Activated CD4-positive, alpha-beta T cell treated with anti-CD3 and anti-CD28 coated beads, Interleukin-2, amount 50 U/mL, for 4 hours (primary cell): ENCODE measurements around the gene SOD2.
"Not testable (repeated sequence)": the region's sequence is repeated elsewhere in the genome, so short reads cannot be mapped to it uniquely, and the experiment has no call there.

Source experiments
- DNase-seq, 2 experiments: peaks; one replicate each; pipeline ENCODE4 v3.0.0-alpha.2; 2020

The SOD2 gene

GRCh38 chr6:159715605-159716004, 22.6 kb upstream of the SOD2 start:
- DNase-seq = no peak

DNA sequence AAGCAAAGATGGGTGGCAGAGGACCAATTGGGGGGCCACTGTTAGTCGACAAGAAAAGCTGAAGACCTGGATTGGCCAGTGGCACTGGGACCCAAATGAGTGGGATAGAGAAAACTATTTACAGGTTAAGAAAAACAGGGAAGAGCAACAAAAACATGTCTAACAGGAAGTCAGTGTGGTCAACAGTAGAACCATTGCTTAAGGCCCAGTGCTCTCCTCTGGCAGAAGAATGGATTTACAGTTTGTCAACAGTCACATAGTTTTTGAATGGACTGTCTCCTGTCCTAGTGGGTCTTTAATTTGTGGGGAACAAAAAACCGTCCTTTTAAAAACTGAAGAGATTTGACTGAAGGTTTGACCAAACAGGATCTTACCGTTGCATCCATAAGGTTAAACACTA, 22.1 kb upstream of the SOD2 start:
- no peak for DNase-seq

- DNase-seq = no peak
Measured at GRCh38 chr6:159714404-159714803, 21.4 kb upstream of the SOD2 start.

DNA sequence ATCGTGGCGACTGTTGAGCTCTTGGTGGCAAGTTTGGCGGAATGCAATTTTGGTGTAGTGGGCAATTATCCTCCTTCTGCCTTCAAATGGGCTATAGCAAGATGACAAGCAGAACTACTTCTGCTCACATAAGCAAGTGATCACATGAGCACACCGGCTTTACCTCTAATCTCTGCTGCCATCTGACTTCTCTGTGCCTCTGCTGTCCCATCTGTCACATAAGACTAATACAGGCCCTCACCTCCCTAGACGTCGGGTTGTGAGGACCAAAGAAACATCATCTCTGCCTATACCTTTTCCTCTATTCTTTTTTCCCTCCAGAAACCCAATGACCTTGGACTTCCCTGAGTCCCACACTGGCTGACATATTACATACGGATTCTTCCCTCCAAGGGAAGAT, 20.9 kb upstream of the SOD2 start:
- no peak for DNase-seq

DNA sequence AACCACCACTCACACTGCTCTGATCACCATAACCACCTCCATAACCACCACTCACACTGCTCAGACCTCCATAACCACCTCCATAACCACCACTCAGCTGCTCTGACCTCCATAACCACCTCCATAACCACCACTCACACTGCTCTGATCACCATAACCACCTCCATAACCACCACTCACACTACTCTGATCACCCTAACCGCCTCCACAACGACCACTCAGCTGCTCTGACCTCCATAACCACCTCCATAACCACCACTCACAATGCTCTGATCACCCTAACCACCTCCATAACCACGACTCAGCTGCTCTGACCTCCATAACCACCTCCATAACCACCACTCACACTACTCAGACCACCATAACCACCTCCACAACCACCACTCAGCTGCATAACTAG, 19.3 kb upstream of the SOD2 start:
- DNase-seq = not testable (repeated sequence)

DNA sequence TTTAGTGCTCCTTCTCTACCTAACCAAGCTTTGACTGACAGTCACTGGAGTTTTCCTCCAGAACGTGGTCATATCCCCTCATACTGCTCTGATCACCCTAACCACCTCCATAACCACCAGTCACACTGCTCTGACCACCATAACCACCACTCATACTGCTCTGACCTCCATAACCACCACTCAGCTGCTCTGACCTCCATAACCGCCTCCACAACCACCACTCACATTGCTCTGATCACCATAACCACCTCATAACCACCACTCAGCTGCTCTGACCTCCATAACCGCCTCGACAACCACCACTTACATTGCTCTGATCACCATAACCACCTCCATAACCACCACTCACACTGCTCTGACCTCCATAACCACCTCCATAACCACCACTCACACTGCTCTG, 17.6 kb upstream of the SOD2 start:
- not testable (repeated sequence) for DNase-seq

DNA sequence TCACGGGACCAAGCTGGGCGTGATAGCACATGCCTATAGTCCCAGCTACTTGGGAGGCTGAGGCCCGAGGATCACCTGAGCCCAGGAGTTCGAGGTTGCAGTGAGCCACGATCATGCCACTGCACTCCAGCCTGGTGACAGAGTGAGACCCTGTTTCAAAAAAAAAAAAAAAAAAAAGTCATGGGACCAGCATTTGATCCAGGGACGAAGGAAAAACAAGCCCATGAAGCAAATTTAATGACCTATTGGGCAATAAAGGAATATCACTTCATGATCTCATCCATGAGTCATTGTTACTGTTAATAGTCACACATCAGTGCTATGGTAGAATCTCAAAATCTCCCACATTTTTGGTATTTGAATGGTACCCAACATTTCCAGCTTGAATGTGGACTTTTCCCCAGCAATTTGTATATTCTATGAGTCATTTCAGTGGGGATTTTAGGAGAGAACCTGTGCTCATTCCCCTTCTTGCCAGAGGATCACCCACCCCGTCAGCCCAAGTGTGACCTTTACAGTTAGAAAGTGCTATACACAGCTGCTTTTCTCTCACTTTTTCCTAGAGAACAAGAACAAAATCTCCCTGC, 8.5 kb upstream of the SOD2 start:
- DNase-seq = no peak

GRCh38 chr6:159700970-159701369, 7.9 kb upstream of the SOD2 start:
- no peak for DNase-seq

GRCh38 chr6:159695984-159696383, 2.9 kb upstream of the SOD2 start:
- DNase-seq = no peak

DNA sequence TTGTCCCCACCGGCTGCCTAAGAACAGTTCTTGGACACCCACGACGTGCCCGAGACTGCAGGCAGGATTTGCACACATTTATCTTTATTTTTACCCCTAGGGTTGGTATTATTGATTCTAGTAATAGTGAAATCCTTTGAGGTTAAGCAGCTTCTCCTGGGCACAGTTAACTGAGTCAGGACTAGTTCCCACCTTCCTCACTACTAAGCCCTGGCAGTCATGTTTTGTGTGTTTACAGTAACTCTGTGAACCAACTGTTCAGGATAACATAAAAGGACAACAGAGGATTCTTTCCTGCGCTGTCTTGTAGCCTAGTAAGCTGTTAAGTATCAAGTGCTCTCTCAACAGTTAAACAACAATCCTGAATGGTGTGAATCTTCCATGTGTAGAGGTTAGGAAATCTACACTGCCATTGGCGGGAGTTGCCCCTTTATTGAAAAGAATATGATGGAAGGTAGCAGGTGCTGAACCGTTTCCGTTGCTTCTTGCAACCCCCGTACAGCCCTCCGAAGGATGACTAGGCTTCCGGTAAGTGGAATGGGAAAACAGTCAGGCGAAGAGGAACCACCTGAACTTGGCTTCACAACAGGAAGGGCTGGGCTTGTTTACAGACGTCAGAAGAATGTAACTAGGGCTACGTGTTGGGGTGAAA, 979 bp upstream of the SOD2 start:
- DNase-seq = peak in 1 of 2 experiments; percentile 9

DNA sequence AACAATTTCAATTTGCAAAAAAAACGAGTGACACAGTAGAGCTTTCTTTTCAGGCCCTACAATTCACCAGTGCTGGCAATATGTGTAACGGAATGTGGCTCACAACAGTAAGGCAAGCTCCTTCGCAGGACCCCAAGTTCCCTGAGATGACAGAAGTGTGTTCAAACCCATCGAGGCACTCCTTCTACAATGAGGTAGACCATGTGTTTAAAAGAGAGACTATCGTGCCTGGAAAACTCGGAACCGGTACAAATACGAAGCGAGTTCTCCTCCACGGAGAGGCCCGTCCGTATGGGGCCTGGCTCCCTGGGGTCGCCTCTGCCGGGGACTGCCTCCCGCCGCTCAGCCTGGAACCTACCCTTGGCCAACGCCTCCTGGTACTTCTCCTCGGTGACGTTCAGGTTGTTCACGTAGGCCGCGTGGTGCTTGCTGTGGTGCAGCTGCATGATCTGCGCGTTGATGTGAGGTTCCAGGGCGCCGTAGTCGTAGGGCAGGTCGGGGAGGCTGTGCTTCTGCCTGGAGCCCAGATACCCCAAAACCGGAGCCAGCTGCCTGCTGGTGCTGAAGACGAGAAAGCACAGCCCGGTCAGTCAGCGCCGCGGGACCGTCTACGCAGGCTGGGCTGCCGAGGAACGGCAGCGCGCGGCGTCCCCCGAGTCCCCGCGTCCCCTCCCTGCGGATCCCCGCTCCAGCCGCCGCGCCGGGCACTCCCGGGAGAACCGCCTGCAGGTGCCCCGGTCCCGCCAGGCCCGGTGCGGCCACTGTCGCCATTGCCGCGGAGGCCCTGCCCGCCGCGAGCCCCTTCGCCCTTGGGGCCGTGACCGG, 526 bp downstream of the SOD2 start:
- DNase-seq = peak; percentile 51 to 58

DNA sequence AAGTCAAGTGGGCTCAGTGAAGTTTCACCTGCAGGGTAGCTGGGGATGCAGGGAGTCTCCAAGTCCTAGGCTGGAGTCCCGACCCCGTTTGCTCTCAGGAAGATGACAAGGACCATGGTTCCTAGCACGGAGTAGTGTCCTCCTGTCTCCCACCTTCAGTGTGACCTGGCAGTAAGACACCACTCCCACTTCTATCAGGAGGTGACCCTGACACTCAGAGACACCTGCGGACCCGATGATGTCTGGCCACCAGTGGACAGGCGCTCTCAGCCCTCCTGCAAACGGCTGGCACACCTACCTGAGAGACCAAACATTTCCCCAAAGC, 1.1 kb downstream of the SOD2 start:
- DNase-seq = no peak

DNA sequence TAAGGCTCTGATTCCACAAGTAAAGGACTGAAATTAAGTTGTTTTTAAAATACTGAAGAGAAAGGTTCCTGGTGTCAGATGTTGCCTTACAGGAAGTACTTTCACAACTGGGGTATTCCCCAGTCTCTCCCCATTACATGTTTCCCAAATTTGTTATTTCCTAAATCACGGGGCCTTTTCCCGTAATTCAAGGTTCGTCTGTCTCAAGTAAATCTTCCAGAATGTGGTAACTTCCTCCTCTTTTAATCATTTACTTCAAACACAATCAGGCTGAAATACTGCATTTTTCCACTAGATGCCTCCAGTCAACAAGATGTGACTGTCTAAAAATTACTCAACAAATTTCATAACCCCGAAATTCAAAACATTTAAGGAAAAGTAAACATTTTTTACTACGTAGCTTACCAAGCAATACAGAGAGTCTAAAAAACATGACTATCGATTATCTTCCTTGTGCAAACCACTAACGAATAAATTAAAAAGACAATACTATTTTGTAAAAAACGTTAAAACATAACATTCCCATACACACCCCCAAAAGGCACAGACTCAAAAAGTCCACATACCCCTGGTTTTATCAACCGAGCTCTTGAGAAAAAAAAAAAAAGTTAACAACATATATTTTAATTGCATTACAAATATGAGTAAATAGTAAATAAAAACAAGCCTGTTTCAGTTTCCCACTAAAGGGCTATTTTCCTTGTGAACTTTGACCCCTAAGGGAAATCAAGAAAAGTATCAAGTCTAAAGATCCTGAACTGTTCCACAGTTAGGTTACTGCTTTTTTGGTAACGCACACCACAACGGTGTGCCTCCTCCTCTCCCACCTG, 1.7 kb downstream of the SOD2 start:
- no peak for DNase-seq

- not testable (repeated sequence) for DNase-seq
Measured at GRCh38 chr6:159690135-159690534, 2.9 kb downstream of the SOD2 start.

DNA sequence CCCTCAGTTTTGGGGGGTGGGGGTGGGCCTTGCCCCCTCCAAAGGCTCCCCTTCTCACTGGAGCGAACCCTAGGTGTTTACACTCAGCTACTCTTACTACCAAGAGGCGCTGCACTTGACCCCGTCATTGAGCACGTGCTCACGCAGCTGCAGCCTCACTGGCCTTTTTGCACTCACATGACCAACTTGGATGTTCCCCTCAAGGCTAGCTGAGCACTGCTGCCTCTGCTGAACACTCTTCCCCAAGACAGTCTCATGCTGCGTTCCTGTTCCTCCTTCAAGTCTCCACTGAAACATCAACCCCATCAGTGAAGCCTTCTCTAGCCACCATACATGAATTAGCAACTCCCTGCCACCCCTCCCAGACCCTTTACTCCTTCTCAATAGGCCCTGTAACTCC, 4.0 kb downstream of the SOD2 start:
- no peak for DNase-seq

GRCh38 chr6:159688266-159688905, 4.7 kb downstream of the SOD2 start:
- no peak for DNase-seq

DNA sequence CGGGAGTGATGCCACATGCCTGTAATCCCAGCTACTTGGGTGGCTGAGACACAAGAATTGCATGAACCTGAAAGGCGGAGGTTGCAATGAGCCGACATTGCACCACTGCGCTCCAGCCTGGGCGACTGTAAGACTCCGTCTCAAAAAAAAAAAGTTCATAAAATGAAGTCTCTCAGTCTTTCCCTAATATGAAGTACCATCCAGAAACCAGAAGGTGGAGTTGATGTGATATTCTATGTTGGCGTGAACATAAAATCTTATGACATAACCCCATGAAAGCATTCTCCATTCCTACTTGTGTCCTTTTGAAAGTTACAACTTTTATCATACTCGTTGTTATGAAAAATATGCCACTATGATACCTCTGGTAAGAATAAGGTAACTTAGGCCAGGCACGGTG, 5.7 kb downstream of the SOD2 start:
- DNase-seq = no peak

DNA sequence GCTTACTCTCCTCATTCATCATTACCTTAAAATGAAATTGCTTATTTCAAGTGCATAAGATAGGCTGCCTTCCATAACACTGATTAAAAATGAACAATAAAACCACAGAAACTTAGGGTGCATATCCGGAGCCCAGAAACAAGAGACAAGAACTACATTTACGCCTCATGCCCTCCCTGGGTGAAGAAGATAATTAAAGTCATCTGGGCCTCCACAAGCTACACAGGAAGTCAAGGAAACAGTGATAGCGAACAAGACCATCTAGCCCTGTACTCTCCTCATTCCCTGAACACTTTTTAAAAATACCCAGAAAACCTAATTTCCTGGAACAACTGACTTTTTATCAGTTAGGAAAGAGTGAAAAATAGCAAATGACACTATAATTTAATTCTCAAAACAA, 6.3 kb downstream of the SOD2 start:
- DNase-seq = no peak

- DNase-seq = no peak
Measured at GRCh38 chr6:159686040-159686439, 7.0 kb downstream of the SOD2 start.

DNA sequence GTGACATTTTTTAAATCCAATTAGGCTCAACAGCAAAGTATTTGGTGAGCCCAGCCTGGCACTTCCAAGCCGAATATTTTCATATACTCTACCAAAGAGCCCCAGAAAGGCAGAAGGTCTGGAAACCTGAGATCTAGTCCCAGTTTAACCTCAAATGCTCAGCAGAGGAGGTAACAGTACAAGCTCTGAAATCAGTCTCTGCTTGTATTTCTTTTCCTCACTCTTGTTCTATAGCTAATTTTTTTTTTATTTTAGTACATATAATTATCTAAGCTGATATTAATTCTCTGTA, 9.1 kb downstream of the SOD2 start:
- no peak for DNase-seq

GRCh38 chr6:159682810-159683209, 10.2 kb downstream of the SOD2 start:
- no peak for DNase-seq

DNA sequence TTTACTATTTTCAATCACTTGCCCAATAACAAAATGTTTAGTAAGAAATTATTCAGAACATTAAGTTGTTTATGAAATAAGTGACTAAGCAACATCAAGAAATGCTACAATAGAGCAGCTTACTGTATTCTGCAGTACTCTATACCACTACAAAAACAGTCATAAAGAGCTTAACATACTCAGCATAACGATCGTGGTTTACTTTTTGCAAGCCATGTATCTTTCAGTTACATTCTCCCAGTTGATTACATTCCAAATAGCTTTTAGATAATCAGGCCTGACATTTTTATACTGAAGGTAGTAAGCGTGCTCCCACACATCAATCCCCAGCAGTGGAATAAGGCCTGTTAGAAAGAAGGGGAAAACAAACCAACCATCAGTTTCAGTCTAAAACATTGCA, 10.7 kb downstream of the SOD2 start:
- no peak for DNase-seq

DNA sequence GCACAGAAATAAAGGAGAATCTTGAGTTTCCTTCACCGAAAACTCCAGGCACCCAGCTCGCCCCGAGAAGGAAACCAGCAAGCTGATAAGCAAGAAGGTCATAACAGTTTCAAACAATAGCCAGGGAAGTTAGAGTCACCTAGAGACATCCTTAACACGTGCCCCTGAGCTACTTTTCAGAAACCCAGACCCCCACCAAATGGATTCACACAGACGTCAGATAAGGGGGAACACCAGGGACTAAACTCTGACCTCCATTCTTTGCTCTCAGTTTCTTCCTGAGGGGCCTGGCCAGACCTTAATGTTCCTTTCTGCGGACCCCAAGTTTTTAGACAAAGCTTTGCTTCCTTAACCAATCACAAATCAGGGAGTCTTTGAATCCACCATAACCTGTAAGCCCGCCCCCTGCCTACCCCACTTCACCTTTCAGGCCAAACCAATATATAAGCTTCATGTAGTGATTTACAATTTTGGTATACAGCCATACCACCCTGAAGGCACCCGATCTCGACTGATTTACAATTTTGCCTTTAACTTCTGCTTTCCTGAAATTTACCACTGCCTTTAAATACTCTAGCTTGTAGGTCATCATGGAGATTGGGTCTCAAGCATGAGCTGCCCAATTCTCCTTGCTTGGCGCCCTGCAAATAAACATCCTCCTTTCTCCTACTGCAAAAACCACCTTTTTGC, 11.7 kb downstream of the SOD2 start:
- DNase-seq = no peak
